Smooth muscle cell (in vitro differentiated cells): ENCODE results near the gene RNFT2. TPM values are rescaled to one million over a fixed set of nuclear protein-coding genes. Genes with fewer than 3 reads are reported as not detected.

Experiments
- DNase-seq: peaks from one replicate; lab custom pipeline; 2025; ENCODE audit not compliant: unreplicated experiment; lab: John Stamatoyannopoulos, UW
- H2AFZ ChIP-seq: fragments of 200-600 bp; sonication (generic); 2 replicates; pipeline ENCODE4 v1.6.0; 2016; ENCODE audit warnings: antibody characterized with exemption, low read depth, mild to moderate bottlenecking
- H3F3A ChIP-seq: fragments of 200-600 bp; sonication (generic); 2 replicates; pipeline ENCODE4 v1.6.0; 2017; ENCODE audit warnings: antibody characterized with exemption, low read depth
- H3K27ac ChIP-seq: fragments of 200-600 bp; sonication (generic); 2 replicates; pipeline ENCODE4 v1.5.1; 2016; ENCODE audit warnings: low read depth, mild to moderate bottlenecking
- H3K27me3 ChIP-seq: fragments of 200-600 bp; sonication (generic); 2 replicates; pipeline ENCODE4 v1.6.1; 2016; ENCODE audit warnings: low read depth, mild to moderate bottlenecking
- H3K36me3 ChIP-seq: fragments of 200-600 bp; sonication (generic); 2 replicates; pipeline ENCODE4 v1.5.1; 2016; ENCODE audit warnings: low read depth
- H3K4me1 ChIP-seq: fragments of 200-600 bp; sonication (generic); 2 replicates; pipeline ENCODE4 v1.5.1; 2016; ENCODE audit warnings: low read depth
- H3K4me2 ChIP-seq: fragments of 200-600 bp; sonication (generic); 2 replicates; pipeline ENCODE4 v1.6.0; 2016; ENCODE audit warnings: mild to moderate bottlenecking
- H3K4me3 ChIP-seq: fragments of 200-600 bp; sonication (generic); 2 replicates; pipeline ENCODE4 v1.5.1; 2016; ENCODE audit warnings: mild to moderate bottlenecking
- H3K79me2 ChIP-seq: fragments of 200-600 bp; sonication (generic); 2 replicates; pipeline ENCODE4 v1.6.0; 2016; ENCODE audit warnings: low read depth, mild to moderate bottlenecking
- H3K9ac ChIP-seq: fragments of 200-600 bp; sonication (generic); 2 replicates; pipeline ENCODE4 v1.6.0; 2016; ENCODE audit warnings: low read depth
- H3K9me3 ChIP-seq: fragments of 200-600 bp; sonication (generic); replicated peaks from 2 replicates; pipeline ENCODE4 v1.5.1; 2016; ENCODE audit warnings: low read depth
- H4K20me1 ChIP-seq: fragments of 200-600 bp; sonication (generic); 2 replicates; pipeline ENCODE4 v1.6.0; 2016; ENCODE audit warnings: low read depth
- CTCF ChIP-seq: fragments of 200-600 bp; sonication (generic); IDR thresholded peaks from 2 replicates; pipeline ENCODE4 v1.5.1; 2017; ENCODE audit warnings: borderline replicate concordance, mild to moderate bottlenecking, antibody characterized with exemption; ENCODE audit not compliant: insufficient read depth, poor library complexity, severe bottlenecking
- WGBS: methylation state at CpG from one replicate; pipeline ENCODE4 v1.1.7; 2016; ENCODE audit warnings: low lambda C conversion rate; 5-methylcytosine and 5-hydroxymethylcytosine counted together
- polyA plus RNA-seq: library from polyadenylated mRNA; unstranded; fragments of >200 nt; fragmentation: Nextera tagmentation; extraction: Ambion mirVana; gene quantifications from 2 replicates; pipeline ENCODE4 v1.2.1, GENCODE V29; 2016
- total RNA-seq: library from RNA; depleted of rRNA; stranded (reverse); fragments of >200 nt; gene quantifications from 2 replicates; pipeline ENCODE4 v1.2.3, GENCODE V29; 2014

Gene RNFT2
- total and polyA plus RNA-seq, 2 experiments from 2014 or later: 2.0 to 2.4 TPM

GRCh38 chr12:116722245-116722644 lies 15.9 kb upstream of the RNFT2 start:
- Histone ChIP-seq H3K4me1 (peaks cover 6% of the 10 kb centered on the region), H3K4me2 (no peak overlapping the region), H2AFZ (no peak overlapping the region), H3F3A (no peaks in the 10 kb centered on the region), H3K36me3 (peaks cover 7% of the 10 kb centered on the region), H3K9ac (no peak overlapping the region), H4K20me1 (peaks cover 74% of the 10 kb centered on the region), H3K4me3 (no peak overlapping the region), H3K9me3 (no peaks in the 10 kb centered on the region), H3K27me3 (no peaks in the 10 kb centered on the region), H3K79me2 (peaks cover 7% of the 10 kb centered on the region), H3K27ac (no peak overlapping the region)
- DNase-seq: no peak
- no peak for TF ChIP-seq CTCF

DNA sequence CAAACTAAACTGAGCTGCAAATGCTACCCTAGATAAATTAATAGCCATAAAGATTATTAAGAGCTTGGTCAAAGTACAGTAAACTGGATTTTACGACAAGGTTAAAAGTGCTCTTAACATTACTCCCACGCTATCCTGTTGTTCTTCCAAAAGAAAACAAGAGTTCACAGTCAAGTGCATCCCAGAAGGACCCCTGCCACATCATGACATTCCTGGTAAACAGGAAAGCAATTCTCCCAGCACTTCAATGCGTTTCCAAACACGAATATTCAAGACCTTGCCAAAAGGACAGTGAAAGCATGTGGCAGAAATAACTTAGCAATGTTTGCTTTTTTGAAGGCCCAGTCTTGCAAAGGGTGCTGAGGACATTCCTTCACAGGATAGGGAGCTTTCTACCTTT lies 11.4 kb upstream of the RNFT2 start:
- 54% methylated on average over 4 of the region's 4 CpGs for WGBS

DNA sequence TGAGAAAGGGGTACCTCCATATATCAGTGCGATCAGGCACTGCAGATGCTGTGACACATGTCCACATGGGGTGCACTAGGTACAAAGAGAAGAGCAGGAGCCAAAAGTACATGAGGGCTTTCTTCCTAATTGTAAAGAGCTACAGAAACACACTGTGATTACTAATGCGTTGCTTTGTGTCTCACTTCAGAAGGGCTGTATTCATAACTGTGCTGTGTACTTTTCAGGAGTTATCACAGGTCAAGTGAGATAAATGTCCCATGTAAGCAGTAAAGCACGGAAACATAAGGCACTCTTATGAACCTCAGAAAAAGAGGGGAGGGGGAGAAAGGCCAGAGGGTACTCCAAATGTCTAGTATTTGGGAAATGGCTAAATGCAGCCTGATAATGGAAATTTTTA lies 10.9 kb upstream of the RNFT2 start:
- H4K20me1 ChIP-seq: peaks cover 87% of the 10 kb centered on the region
- H2AFZ ChIP-seq: no peak overlapping the region
- WGBS: 90% methylated on average over 3 of the region's 3 CpGs
- peaks cover 35% of the 10 kb centered on the region for H3K79me2 ChIP-seq
- H3K9me3 ChIP-seq: no peaks in the 10 kb centered on the region
- no peak for TF ChIP-seq CTCF
- no peaks in the 10 kb centered on the region for H3K27me3 ChIP-seq
- H3K27ac ChIP-seq: no peak overlapping the region
- no peak overlapping the region for H3K4me2 ChIP-seq
- peaks cover 4% of the 10 kb centered on the region for H3K36me3 ChIP-seq
- DNase-seq: no peak
- H3K4me3 ChIP-seq: no peak overlapping the region
- no peak overlapping the region for H3K9ac ChIP-seq
- H3K4me1 ChIP-seq: no peaks in the 10 kb centered on the region
- H3F3A ChIP-seq: no peaks in the 10 kb centered on the region

More for the DNA sequence above, 11.4 kb upstream of the RNFT2 start:
- Histone ChIP-seq H3K9me3 (no peaks in the 10 kb centered on the region), H3K79me2 (peaks cover 30% of the 10 kb centered on the region), H3K4me3 (no peak overlapping the region), H3F3A (no peaks in the 10 kb centered on the region), H3K27ac (no peak overlapping the region), H3K27me3 (no peaks in the 10 kb centered on the region), H3K9ac (no peak overlapping the region), H3K4me1 (no peaks in the 10 kb centered on the region), H2AFZ (no peak overlapping the region), H3K4me2 (no peak overlapping the region), H3K36me3 (peaks cover 7% of the 10 kb centered on the region), H4K20me1 (peaks cover 87% of the 10 kb centered on the region)
- no peak for TF ChIP-seq CTCF
- DNase-seq: no peak

GRCh38 chr12:116727891-116728290 lies 10.2 kb upstream of the RNFT2 start:
- no peak overlapping the region for H3K27ac ChIP-seq
- 77% methylated on average over 6 of the region's 6 CpGs for WGBS
- H3K36me3 ChIP-seq: no peaks in the 10 kb centered on the region
- H3K4me1 ChIP-seq: no peaks in the 10 kb centered on the region
- H3K4me2 ChIP-seq: no peak overlapping the region
- no peaks in the 10 kb centered on the region for H3F3A ChIP-seq
- no peak overlapping the region for H3K9ac ChIP-seq
- H3K4me3 ChIP-seq: no peak overlapping the region
- peaks cover 87% of the 10 kb centered on the region for H4K20me1 ChIP-seq
- DNase-seq: no peak
- H3K9me3 ChIP-seq: no peaks in the 10 kb centered on the region
- H3K79me2 ChIP-seq: peaks cover 39% of the 10 kb centered on the region
- no peak overlapping the region for H2AFZ ChIP-seq
- H3K27me3 ChIP-seq: no peaks in the 10 kb centered on the region
- no peak for TF ChIP-seq CTCF
